ENCODE data around the gene UHRF1. TPM values are rescaled to one million over a fixed set of nuclear protein-coding genes. Genes with fewer than 3 reads are reported as not detected.
A peak's percentile ranks its signal among the peaks of the same experiment; 100 is the strongest.

Gene UHRF1
- 23.9 and 43.4 TPM in 2 replicates for polyA plus RNA-seq (2012; rRNA removed)
- polyA plus RNA-seq (2012; cell fraction: cytosol; rRNA removed), result 22.9 and 34.0 TPM in 2 replicates
- polyA plus RNA-seq (2012; cell fraction: nucleus; rRNA removed), result 57.4 and 61.6 TPM in 2 replicates

GRCh38 chr19:4909156-4909896, at the start of gene UHRF1:
TSS of gene UHRF1 (plus strand) at chr19:4909501. CDS start at chr19:4910886, 1,385 bp downstream.
- peak within 1 kb of the TSS; percentile 62 to 82 for H3K4me3 ChIP-seq (ENCODE audit: low read depth in 2 of 2, low read length in 1 of 2)
- peaks cover 8% of the 10 kb centered on the region; the same call in 1 of the 2 replicates for H4K20me1 ChIP-seq (ENCODE audit: insufficient read depth)
- H3K9me3 ChIP-seq, result no peaks in the 10 kb centered on the region
- DNase-seq, result peak; percentile 93
- WGBS (ENCODE audit: low lambda C conversion rate), result 56% methylated on average over 7 of the region's 89 CpGs
- peaks cover 23 to 24% of the 10 kb centered on the region in 2 experiments; a peak in 3 of 4 replicates for H3K4me1 ChIP-seq (ENCODE audit: control insufficient read depth in 1 of 2, insufficient read depth in 2 of 2, low read depth in 1 of 2, low read length in 1 of 2)
- peaks cover 0 to 9% of the 10 kb centered on the region in 2 experiments for H3K36me3 ChIP-seq (replicated peaks in 1 of 2; ENCODE audit: control insufficient read depth in 1 of 2, insufficient read depth in 2 of 2, low read length in 1 of 2)
- H3K9me2 ChIP-seq, result no peaks in the 10 kb centered on the region
- H3K9ac ChIP-seq, result peak within 1 kb of the TSS; percentile 87
- peak within 1 kb of the TSS; percentile 81 for H3K4me2 ChIP-seq
- POLR2A ChIA-PET, result no interaction called here
- no peak for TF ChIP-seq YY1 (IDR thresholded peaks at IDR 0.05; ENCODE audit: low read depth)
- no peak for TF ChIP-seq FOXM1 (IDR thresholded peaks at IDR 0.05; ENCODE audit: low read depth)
- TF ChIP-seq NFIC (IDR thresholded peaks at IDR 0.05; ENCODE audit: borderline replicate concordance), result no peak
- TF ChIP-seq RAD21 (IDR thresholded peaks at IDR 0.05; ENCODE audit: low read length), result no peak
- TF ChIP-seq SMC3 (IDR thresholded peaks at IDR 0.05; ENCODE audit: low read depth, low read length), result no peak
- TF ChIP-seq RFX5 (IDR thresholded peaks at IDR 0.05; ENCODE audit: low read length), result no peak
- TF ChIP-seq MAX (IDR thresholded peaks at IDR 0.05; ENCODE audit: low read depth), result peak; percentile 54
- TF ChIP-seq TAF1 (IDR thresholded peaks at IDR 0.05; ENCODE audit: borderline replicate concordance, low read depth, low read length), result peak; percentile 90
- peak; percentile 35; the same call in 1 of the 2 replicates for TF ChIP-seq POLR2AphosphoS5 (IDR thresholded peaks at IDR 0.05; ENCODE audit: low read depth, low read length)
- no peak for TF ChIP-seq REST (IDR thresholded peaks at IDR 0.05; ENCODE audit: low read depth, low read length)
- no peak for TF ChIP-seq FOXJ3 (CRISPR knock-in tag; IDR thresholded peaks at IDR 0.05)
- H3K27ac ChIP-seq (ENCODE audit: low read depth in 2 of 2, low read length in 1 of 2), result peak within 1 kb of the TSS; percentile 81 to 84
- H2AFZ ChIP-seq (ENCODE audit: low read depth), result peak within 1 kb of the TSS; percentile 90
- CTCF ChIA-PET, result interaction anchor here (7.6 kb wide), 1 partner anchor 39 kb away, joined by 121 read pairs; the partner anchor contains the start of gene PLIN3
- H3F3A ChIP-seq (replicated peaks; ENCODE audit: insufficient read depth), result peaks cover 41% of the 10 kb centered on the region
- no peaks in the 10 kb centered on the region for H3K27me3 ChIP-seq (ENCODE audit: insufficient read depth)
- H3K79me2 ChIP-seq (ENCODE audit: insufficient read depth), result peaks cover 40% of the 10 kb centered on the region

GRCh38 chr19:4859697-4860096, 49.6 kb upstream of the UHRF1 start:
- no peaks in the 10 kb centered on the region for H3K9me3 ChIP-seq
- POLR2A ChIA-PET, result no interaction called here
- no peak overlapping the region for H3K9ac ChIP-seq
- H3K9me2 ChIP-seq, result no peaks in the 10 kb centered on the region
- H3K79me2 ChIP-seq (ENCODE audit: insufficient read depth), result peaks cover 49% of the 10 kb centered on the region
- CTCF ChIA-PET, result interaction anchor here (0.6 to 3.3 kb wide), 6 partner anchors 8 to 319 kb away, joined by 3 to 12 read pairs (median 5); no protein-coding TSS in a partner anchor
- H3K4me1 ChIP-seq (ENCODE audit: control insufficient read depth in 1 of 2, insufficient read depth in 2 of 2, low read depth in 1 of 2, low read length in 1 of 2), result no peaks in the 10 kb centered on the region
- no peak overlapping the region for H3K27ac ChIP-seq (ENCODE audit: low read depth in 2 of 2, low read length in 1 of 2)
- H3K4me3 ChIP-seq (ENCODE audit: low read depth in 2 of 2, low read length in 1 of 2), result no peak overlapping the region
- peaks cover 9 to 56% of the 10 kb centered on the region in 2 experiments for H3K36me3 ChIP-seq (replicated peaks in 1 of 2; ENCODE audit: control insufficient read depth in 1 of 2, insufficient read depth in 2 of 2, low read length in 1 of 2)
- peaks cover 6% of the 10 kb centered on the region for H3F3A ChIP-seq (replicated peaks; ENCODE audit: insufficient read depth)
- no peaks in the 10 kb centered on the region for H3K27me3 ChIP-seq (ENCODE audit: insufficient read depth)
- peaks cover 23% of the 10 kb centered on the region for H4K20me1 ChIP-seq (ENCODE audit: insufficient read depth)
- H2AFZ ChIP-seq (ENCODE audit: low read depth), result no peak overlapping the region
- H3K4me2 ChIP-seq, result no peak overlapping the region
- 100% methylated on average over 6 of the region's 11 CpGs for WGBS (ENCODE audit: low lambda C conversion rate)
- no peak for DNase-seq
- TF ChIP-seq GATA2 (CRISPR knock-in tag; IDR thresholded peaks at IDR 0.05) (no peak), MEF2A (IDR thresholded peaks at IDR 0.05; ENCODE audit: borderline replicate concordance, low read depth) (no peak), FOXJ3 (CRISPR knock-in tag; IDR thresholded peaks at IDR 0.05) (no peak), YY1 (IDR thresholded peaks at IDR 0.05; ENCODE audit: low read depth) (no peak), SMC3 (IDR thresholded peaks at IDR 0.05; ENCODE audit: low read depth, low read length) (no peak), IRF3 (IDR thresholded peaks at IDR 0.05; ENCODE audit: low read depth, low read length) (no peak), ZBTB33 (IDR thresholded peaks at IDR 0.05; ENCODE audit: borderline replicate concordance, low read depth) (no peak), FOSL2 (IDR thresholded peaks at IDR 0.05; ENCODE audit: borderline replicate concordance, low read depth) (no peak), EP300 (IDR thresholded peaks at IDR 0.05; ENCODE audit: borderline replicate concordance in 1 of 2, low read depth in 1 of 2, low read length in 1 of 2) (no peak), MAX (IDR thresholded peaks at IDR 0.05; ENCODE audit: low read depth) (no peak), FOXM1 (IDR thresholded peaks at IDR 0.05; ENCODE audit: low read depth) (no peak), TAF1 (IDR thresholded peaks at IDR 0.05; ENCODE audit: borderline replicate concordance, low read depth, low read length) (no peak)

Measured in SK-N-SH (cell line).